Measurements from ENCODE around the gene MEMO1.
"Not testable (repeated sequence)": the region's sequence is repeated elsewhere in the genome, so short reads cannot be mapped to it uniquely, and the experiment has no call there.

The MEMO1 gene

DNA sequence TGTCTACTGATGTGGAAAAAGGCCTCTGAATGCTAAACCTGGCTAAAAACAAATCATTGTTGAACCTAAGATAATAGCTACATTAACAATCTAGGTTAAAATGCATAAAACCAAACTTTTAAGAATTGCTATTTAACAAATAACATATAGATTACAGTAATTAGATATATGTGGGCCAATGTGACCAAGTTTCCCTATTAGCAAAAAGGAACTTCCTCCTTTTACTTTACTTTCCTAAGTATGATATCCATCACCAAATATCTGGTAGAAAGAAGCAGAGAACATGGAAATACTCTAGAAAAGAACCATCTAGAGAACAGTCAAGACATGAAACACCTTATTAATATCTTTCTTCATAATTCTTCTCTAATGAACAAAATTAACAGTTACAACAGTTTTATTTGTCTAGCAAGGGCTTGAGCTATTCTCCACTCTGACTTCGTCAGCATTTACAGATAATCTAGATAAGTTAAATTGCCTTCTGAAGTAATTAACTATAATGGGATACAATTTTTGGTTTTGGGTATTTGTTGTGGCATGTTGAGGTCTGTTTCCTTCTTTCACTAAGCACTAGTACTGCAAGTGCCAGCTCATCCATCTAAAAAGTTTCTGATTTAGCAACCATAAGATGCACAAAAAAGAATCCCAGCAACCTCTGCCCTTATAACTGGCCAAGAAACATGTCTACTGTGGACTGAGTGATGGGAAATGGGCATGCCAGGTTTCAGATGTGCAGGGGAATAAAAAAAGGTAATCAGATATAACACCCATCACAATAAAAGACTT lies 53.3 kb downstream of the MEMO1 start:
- no peak overlapping the region for H2BK12ac ChIP-seq (ENCODE audit: low read length)
- no peak overlapping the region for H3K14ac ChIP-seq (ENCODE audit: low read length)
- H4K8ac ChIP-seq (ENCODE audit: low read depth, low read length) = no peak overlapping the region
- DNase-seq (ENCODE audit: low spot score) = no peak
- no peak overlapping the region for H3K9ac ChIP-seq (ENCODE audit: low read depth, low read length, poor library complexity)
- no peak overlapping the region for H2BK120ac ChIP-seq (ENCODE audit: low read depth, low read length)
- H3K9me3 ChIP-seq (replicated peaks in 1 of 2; ENCODE audit: control insufficient read depth in 2 of 2, insufficient read depth in 1 of 2, low read depth in 1 of 2, low read length in 2 of 2) = peaks cover 0 to 4% of the 10 kb centered on the region in 2 donors
- no peak overlapping the region for H2AFZ ChIP-seq (ENCODE audit: low read length)
- no peaks in the 10 kb centered on the region for H3K4me1 ChIP-seq (ENCODE audit: control insufficient read depth in 2 of 2, insufficient read depth in 1 of 2, low read depth in 1 of 2, low read length in 2 of 2)
- no peak overlapping the region for H2BK5ac ChIP-seq (ENCODE audit: low read length)
- no peak overlapping the region for H3K27ac ChIP-seq (replicated peaks; ENCODE audit: low read length)
- no peak overlapping the region for H3K4ac ChIP-seq (ENCODE audit: low read length)
- no peaks in the 10 kb centered on the region for H3K27me3 ChIP-seq (ENCODE audit: control insufficient read depth in 3 of 3, insufficient read depth in 3 of 3, low read depth in 1 of 3, low read length in 3 of 3)
- H2BK15ac ChIP-seq (ENCODE audit: low read length) = no peak overlapping the region
- H4K91ac ChIP-seq (ENCODE audit: low read depth, low read length, poor library complexity) = no peak overlapping the region
- no peak overlapping the region for H3K23ac ChIP-seq (ENCODE audit: low read depth, low read length, poor library complexity)
- WGBS, 2 donors (ENCODE audit: extremely low coverage in 2 of 2, insufficient read length in 2 of 2, insufficient replicate concordance in 1 of 2) = no CpG with 5 or more reads among the region's 1 CpG
- H3K4me2 ChIP-seq (ENCODE audit: insufficient read depth, low read length, poor library complexity, severe bottlenecking) = no peak overlapping the region
- peaks cover 2% of the 10 kb centered on the region for H3K79me1 ChIP-seq (ENCODE audit: low read depth, low read length)
- H2AK5ac ChIP-seq (ENCODE audit: low read depth, low read length) = no peak overlapping the region
- H3K18ac ChIP-seq (ENCODE audit: low read length) = no peak overlapping the region
- H3K36me3 ChIP-seq (replicated peaks in 1 of 2; ENCODE audit: control insufficient read depth in 2 of 2, insufficient read depth in 2 of 2, low read length in 2 of 2) = peaks cover 0 to 10% of the 10 kb centered on the region in 2 donors
- no peak overlapping the region for H3K4me3 ChIP-seq (ENCODE audit: low read length in 2 of 2)

- DNase-seq (ENCODE audit: low spot score); H2BK120ac ChIP-seq (ENCODE audit: low read depth, low read length); H2BK15ac ChIP-seq (ENCODE audit: low read length); H3K79me1 ChIP-seq (ENCODE audit: low read depth, low read length); H3K4ac ChIP-seq (ENCODE audit: low read length); H3K4me2 ChIP-seq (ENCODE audit: insufficient read depth, low read length, poor library complexity, severe bottlenecking); H3K27ac ChIP-seq (replicated peaks; ENCODE audit: low read length); H2AK5ac ChIP-seq (ENCODE audit: low read depth, low read length); H2AFZ ChIP-seq (ENCODE audit: low read length); H2BK12ac ChIP-seq (ENCODE audit: low read length); H3K14ac ChIP-seq (ENCODE audit: low read length); H4K8ac ChIP-seq (ENCODE audit: low read depth, low read length); H3K27me3 ChIP-seq (ENCODE audit: control insufficient read depth in 3 of 3, insufficient read depth in 3 of 3, low read depth in 1 of 3, low read length in 3 of 3); H3K18ac ChIP-seq (ENCODE audit: low read length); H3K9ac ChIP-seq (ENCODE audit: low read depth, low read length, poor library complexity); H3K4me3 ChIP-seq (ENCODE audit: low read length in 2 of 2); H4K91ac ChIP-seq (ENCODE audit: low read depth, low read length, poor library complexity); H3K4me1 ChIP-seq (ENCODE audit: control insufficient read depth in 2 of 2, insufficient read depth in 1 of 2, low read depth in 1 of 2, low read length in 2 of 2); H3K23ac ChIP-seq (ENCODE audit: low read depth, low read length, poor library complexity); H3K9me3 ChIP-seq (replicated peaks in 1 of 2; ENCODE audit: control insufficient read depth in 2 of 2, insufficient read depth in 1 of 2, low read depth in 1 of 2, low read length in 2 of 2); H2BK5ac ChIP-seq (ENCODE audit: low read length): not testable (repeated sequence)
- WGBS, 2 donors (ENCODE audit: extremely low coverage in 2 of 2, insufficient read length in 2 of 2, insufficient replicate concordance in 1 of 2) = no CpG with 5 or more reads among the region's 8 CpGs
- H3K36me3 ChIP-seq (replicated peaks in 1 of 2; ENCODE audit: control insufficient read depth in 2 of 2, insufficient read depth in 2 of 2, low read length in 2 of 2) = peaks cover 0 to 10% of the 10 kb centered on the region in 2 donors
These were observed 53.9 kb downstream of the MEMO1 start for GRCh38 chr2:31956934-31957333.

DNA sequence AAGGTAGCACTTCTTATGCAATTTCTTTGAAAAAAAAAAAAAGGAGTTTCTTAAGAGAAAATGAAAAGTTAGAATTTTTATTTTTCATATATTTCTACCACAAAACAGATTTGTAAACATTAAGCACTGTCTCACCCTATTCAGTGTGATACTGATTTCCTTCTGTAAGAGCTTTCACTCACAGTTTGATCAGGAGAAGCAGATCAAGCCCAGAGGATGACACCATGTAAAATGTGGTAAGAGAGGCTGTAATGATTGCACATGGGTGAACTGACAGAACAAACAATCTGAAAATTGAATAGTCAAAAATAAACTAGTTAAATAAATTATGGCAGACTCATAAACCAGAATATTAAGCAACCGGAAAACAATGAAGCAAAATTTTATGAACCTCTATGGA lies 54.5 kb downstream of the MEMO1 start:
- H2AK5ac ChIP-seq (ENCODE audit: low read depth, low read length) = no peak overlapping the region
- H2BK15ac ChIP-seq (ENCODE audit: low read length) = no peak overlapping the region
- no peak overlapping the region for H2BK12ac ChIP-seq (ENCODE audit: low read length)
- H3K18ac ChIP-seq (ENCODE audit: low read length) = no peak overlapping the region
- H3K36me3 ChIP-seq (replicated peaks in 1 of 2; ENCODE audit: control insufficient read depth in 2 of 2, insufficient read depth in 2 of 2, low read length in 2 of 2) = peaks cover 0 to 10% of the 10 kb centered on the region in 2 donors
- no peak overlapping the region for H4K8ac ChIP-seq (ENCODE audit: low read depth, low read length)
- H3K27ac ChIP-seq (replicated peaks; ENCODE audit: low read length) = no peak overlapping the region
- H3K9me3 ChIP-seq (replicated peaks in 1 of 2; ENCODE audit: control insufficient read depth in 2 of 2, insufficient read depth in 1 of 2, low read depth in 1 of 2, low read length in 2 of 2) = peaks cover 0 to 4% of the 10 kb centered on the region in 2 donors
- H3K9ac ChIP-seq (ENCODE audit: low read depth, low read length, poor library complexity) = no peak overlapping the region
- H3K23ac ChIP-seq (ENCODE audit: low read depth, low read length, poor library complexity) = no peak overlapping the region
- no peak overlapping the region for H3K14ac ChIP-seq (ENCODE audit: low read length)
- no peak overlapping the region for H3K4me3 ChIP-seq (ENCODE audit: low read length in 2 of 2)
- no peak overlapping the region for H2AFZ ChIP-seq (ENCODE audit: low read length)
- H3K4me2 ChIP-seq (ENCODE audit: insufficient read depth, low read length, poor library complexity, severe bottlenecking) = no peak overlapping the region
- H2BK120ac ChIP-seq (ENCODE audit: low read depth, low read length) = no peak overlapping the region
- WGBS, 2 donors (ENCODE audit: extremely low coverage in 2 of 2, insufficient read length in 2 of 2, insufficient replicate concordance in 1 of 2) = no CpG with 5 or more reads among the region's 1 CpG
- DNase-seq (ENCODE audit: low spot score) = no peak
- H3K79me1 ChIP-seq (ENCODE audit: low read depth, low read length) = peaks cover 2% of the 10 kb centered on the region
- no peak overlapping the region for H2BK5ac ChIP-seq (ENCODE audit: low read length)
- no peak overlapping the region for H3K4ac ChIP-seq (ENCODE audit: low read length)
- H3K27me3 ChIP-seq (ENCODE audit: control insufficient read depth in 3 of 3, insufficient read depth in 3 of 3, low read depth in 1 of 3, low read length in 3 of 3) = no peaks in the 10 kb centered on the region
- no peaks in the 10 kb centered on the region for H3K4me1 ChIP-seq (ENCODE audit: control insufficient read depth in 2 of 2, insufficient read depth in 1 of 2, low read depth in 1 of 2, low read length in 2 of 2)
- no peak overlapping the region for H4K91ac ChIP-seq (ENCODE audit: low read depth, low read length, poor library complexity)

GRCh38 chr2:31953095-31953494 lies 57.7 kb downstream of the MEMO1 start:
- H3K9me3 ChIP-seq (replicated peaks in 1 of 2; ENCODE audit: control insufficient read depth in 2 of 2, insufficient read depth in 1 of 2, low read depth in 1 of 2, low read length in 2 of 2); H3K4me3 ChIP-seq (ENCODE audit: low read length in 2 of 2); H4K91ac ChIP-seq (ENCODE audit: low read depth, low read length, poor library complexity); H4K8ac ChIP-seq (ENCODE audit: low read depth, low read length); H2AFZ ChIP-seq (ENCODE audit: low read length); H3K27ac ChIP-seq (replicated peaks; ENCODE audit: low read length); H2BK15ac ChIP-seq (ENCODE audit: low read length); H3K79me1 ChIP-seq (ENCODE audit: low read depth, low read length); H3K4me2 ChIP-seq (ENCODE audit: insufficient read depth, low read length, poor library complexity, severe bottlenecking); H2BK12ac ChIP-seq (ENCODE audit: low read length); H2BK120ac ChIP-seq (ENCODE audit: low read depth, low read length); H3K14ac ChIP-seq (ENCODE audit: low read length); H2AK5ac ChIP-seq (ENCODE audit: low read depth, low read length); DNase-seq (ENCODE audit: low spot score); H3K18ac ChIP-seq (ENCODE audit: low read length); H3K27me3 ChIP-seq (ENCODE audit: control insufficient read depth in 3 of 3, insufficient read depth in 3 of 3, low read depth in 1 of 3, low read length in 3 of 3); H2BK5ac ChIP-seq (ENCODE audit: low read length); H3K4ac ChIP-seq (ENCODE audit: low read length); H3K9ac ChIP-seq (ENCODE audit: low read depth, low read length, poor library complexity); H3K4me1 ChIP-seq (ENCODE audit: control insufficient read depth in 2 of 2, insufficient read depth in 1 of 2, low read depth in 1 of 2, low read length in 2 of 2); H3K23ac ChIP-seq (ENCODE audit: low read depth, low read length, poor library complexity): not testable (repeated sequence)
- peaks cover 0 to 10% of the 10 kb centered on the region in 2 donors for H3K36me3 ChIP-seq (replicated peaks in 1 of 2; ENCODE audit: control insufficient read depth in 2 of 2, insufficient read depth in 2 of 2, low read length in 2 of 2)
- WGBS, 2 donors (ENCODE audit: extremely low coverage in 2 of 2, insufficient read length in 2 of 2, insufficient replicate concordance in 1 of 2) = no CpG with 5 or more reads among the region's 9 CpGs
